MM.1S (cell line): ENCODE measurements around the gene PEX5.

Experiments
- EZH2 ChIP-seq: fragments of 300-600 bp; sonication (generic); optimal IDR thresholded peaks from 2 replicates; pipeline ENCODE3; 2017; ENCODE audit warnings: low read depth, mild to moderate bottlenecking, antibody characterized with exemption, low read length, mixed read lengths
- EZH2phosphoT487 ChIP-seq: fragments of 300-600 bp; sonication (generic); IDR thresholded peaks from 2 replicates; pipeline ENCODE4 v1.6.1; 2018; ENCODE audit warnings: antibody characterized with exemption, low read length
- TF ChIP-seq, protein P1 (sequence below): fragments of 300-600 bp; sonication (generic); IDR thresholded peaks from 2 replicates; pipeline ENCODE4 v1.5.1; 2016; ENCODE audit warnings: antibody characterized with exemption, low read length, mixed read lengths

DNA sequence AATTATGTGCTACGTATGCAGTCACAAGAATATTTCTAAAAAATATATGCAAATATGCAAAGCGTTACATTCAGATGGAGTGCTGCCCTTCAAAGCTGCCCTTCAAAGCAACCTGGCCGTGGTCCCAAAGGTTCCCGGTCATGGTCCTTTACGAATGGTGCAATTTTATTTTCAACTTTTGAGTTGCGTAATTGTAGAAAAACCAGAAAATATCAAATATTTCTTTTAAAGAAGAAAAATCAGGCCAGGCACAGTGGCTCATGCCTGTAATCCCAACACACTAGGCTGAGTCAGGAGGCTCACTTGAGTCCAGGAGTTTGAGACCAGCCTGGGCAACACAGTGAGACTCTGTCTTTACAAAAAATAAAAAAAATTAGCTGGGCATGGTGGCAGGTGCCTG lies 38.0 kb upstream of the PEX5 start:
- TF ChIP-seq, protein P1, sequence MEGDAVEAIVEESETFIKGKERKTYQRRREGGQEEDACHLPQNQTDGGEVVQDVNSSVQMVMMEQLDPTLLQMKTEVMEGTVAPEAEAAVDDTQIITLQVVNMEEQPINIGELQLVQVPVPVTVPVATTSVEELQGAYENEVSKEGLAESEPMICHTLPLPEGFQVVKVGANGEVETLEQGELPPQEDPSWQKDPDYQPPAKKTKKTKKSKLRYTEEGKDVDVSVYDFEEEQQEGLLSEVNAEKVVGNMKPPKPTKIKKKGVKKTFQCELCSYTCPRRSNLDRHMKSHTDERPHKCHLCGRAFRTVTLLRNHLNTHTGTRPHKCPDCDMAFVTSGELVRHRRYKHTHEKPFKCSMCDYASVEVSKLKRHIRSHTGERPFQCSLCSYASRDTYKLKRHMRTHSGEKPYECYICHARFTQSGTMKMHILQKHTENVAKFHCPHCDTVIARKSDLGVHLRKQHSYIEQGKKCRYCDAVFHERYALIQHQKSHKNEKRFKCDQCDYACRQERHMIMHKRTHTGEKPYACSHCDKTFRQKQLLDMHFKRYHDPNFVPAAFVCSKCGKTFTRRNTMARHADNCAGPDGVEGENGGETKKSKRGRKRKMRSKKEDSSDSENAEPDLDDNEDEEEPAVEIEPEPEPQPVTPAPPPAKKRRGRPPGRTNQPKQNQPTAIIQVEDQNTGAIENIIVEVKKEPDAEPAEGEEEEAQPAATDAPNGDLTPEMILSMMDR: no peak
- TF ChIP-seq EZH2 (no peak), EZH2phosphoT487 (no peak)
